ENCODE data around the gene MFNG. TPM values are rescaled to one million over a fixed set of nuclear protein-coding genes. Genes with fewer than 3 reads are reported as not detected.

The MFNG gene
- total RNA-seq, 4 donors from 2014 or later: 12.4 to 47.0 (median 26.5) TPM

DNA sequence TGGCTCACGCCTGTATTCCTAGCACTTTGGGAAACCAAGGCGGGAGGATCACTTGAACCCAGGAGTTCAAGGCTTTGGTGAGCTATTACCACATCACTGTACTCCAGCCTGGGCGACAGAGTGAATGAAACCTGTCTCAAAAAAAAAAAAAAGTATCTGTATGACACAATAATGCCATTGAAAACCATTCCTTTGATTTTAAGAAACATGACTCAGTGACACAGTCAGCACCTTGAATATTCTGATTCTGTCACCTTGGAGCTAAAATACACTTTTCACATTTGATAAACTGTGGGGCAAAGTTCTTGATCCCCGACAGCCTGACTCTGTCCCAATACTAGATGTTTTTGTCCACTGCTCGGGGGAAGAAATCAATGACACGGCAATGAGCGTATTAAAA is 42.2 kb downstream of the MFNG start:
- H3K27me3 ChIP-seq: no peaks in the 10 kb centered on the region
- DNase-seq: no peak
- no peaks in the 10 kb centered on the region for H3K4me1 ChIP-seq
- peaks cover 0 to 9% (median 0%) of the 10 kb centered on the region in 4 donors for H3K9me3 ChIP-seq
- no peak overlapping the region for H3K4me3 ChIP-seq
- H3K27ac ChIP-seq: no peak overlapping the region
- H3K36me3 ChIP-seq: no peaks in the 10 kb centered on the region
- TF ChIP-seq POLR2A (IDR thresholded peaks at IDR 0.05): no peak
- TF ChIP-seq, protein P1, sequence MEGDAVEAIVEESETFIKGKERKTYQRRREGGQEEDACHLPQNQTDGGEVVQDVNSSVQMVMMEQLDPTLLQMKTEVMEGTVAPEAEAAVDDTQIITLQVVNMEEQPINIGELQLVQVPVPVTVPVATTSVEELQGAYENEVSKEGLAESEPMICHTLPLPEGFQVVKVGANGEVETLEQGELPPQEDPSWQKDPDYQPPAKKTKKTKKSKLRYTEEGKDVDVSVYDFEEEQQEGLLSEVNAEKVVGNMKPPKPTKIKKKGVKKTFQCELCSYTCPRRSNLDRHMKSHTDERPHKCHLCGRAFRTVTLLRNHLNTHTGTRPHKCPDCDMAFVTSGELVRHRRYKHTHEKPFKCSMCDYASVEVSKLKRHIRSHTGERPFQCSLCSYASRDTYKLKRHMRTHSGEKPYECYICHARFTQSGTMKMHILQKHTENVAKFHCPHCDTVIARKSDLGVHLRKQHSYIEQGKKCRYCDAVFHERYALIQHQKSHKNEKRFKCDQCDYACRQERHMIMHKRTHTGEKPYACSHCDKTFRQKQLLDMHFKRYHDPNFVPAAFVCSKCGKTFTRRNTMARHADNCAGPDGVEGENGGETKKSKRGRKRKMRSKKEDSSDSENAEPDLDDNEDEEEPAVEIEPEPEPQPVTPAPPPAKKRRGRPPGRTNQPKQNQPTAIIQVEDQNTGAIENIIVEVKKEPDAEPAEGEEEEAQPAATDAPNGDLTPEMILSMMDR (IDR thresholded peaks at IDR 0.05): no peak

DNA sequence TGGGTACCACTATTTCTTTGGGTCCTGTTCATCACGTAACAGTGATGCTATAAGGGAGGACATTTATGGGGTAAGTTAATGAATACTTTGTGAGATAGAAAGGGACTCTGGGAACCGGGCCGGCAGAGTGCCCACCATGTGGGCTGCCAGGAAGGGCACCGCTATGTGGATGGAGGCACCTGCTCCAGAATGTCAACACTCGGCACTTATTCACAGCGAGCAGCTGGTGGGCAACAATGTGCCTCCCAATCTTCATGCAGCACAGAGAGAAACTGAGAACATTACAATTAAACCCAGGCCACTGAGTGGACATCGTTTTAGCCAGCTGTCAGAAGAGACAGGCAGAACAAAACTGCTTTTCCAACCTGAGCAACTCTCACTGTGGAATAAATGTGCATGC is 43.1 kb downstream of the MFNG start:
- no peak for DNase-seq
- Histone ChIP-seq H3K27ac (no peak overlapping the region), H3K4me3 (no peak overlapping the region), H3K9me3 (peaks cover 0 to 9% (median 0%) of the 10 kb centered on the region in 4 donors), H3K36me3 (no peaks in the 10 kb centered on the region), H3K27me3 (no peaks in the 10 kb centered on the region), H3K4me1 (no peaks in the 10 kb centered on the region)
- TF ChIP-seq POLR2A (IDR thresholded peaks at IDR 0.05): no peak
- TF ChIP-seq, protein P1 (IDR thresholded peaks at IDR 0.05): no peak

DNA sequence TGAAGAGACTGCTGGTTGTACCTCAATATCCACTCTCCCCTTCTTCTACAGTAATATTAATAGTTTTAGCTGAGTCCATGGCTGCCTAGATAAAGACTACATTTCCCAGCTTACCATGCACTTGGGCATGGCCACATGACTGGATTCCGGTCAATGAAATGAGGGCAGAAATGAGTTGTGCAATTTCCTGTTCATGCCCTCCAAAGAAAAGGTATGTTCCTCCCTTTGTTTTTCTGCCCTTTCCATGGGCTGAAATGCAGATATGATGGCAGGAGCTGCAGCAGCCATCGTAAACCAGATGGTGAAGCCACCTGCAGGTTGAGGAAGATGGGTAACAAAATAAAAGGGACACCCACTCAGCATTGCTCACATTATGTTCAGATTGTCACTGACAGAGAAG is 43.6 kb downstream of the MFNG start:
- no peak overlapping the region for H3K27ac ChIP-seq
- TF ChIP-seq POLR2A (IDR thresholded peaks at IDR 0.05): no peak
- TF ChIP-seq, protein P1 (IDR thresholded peaks at IDR 0.05): no peak
- peaks cover 0 to 9% (median 0%) of the 10 kb centered on the region in 4 donors for H3K9me3 ChIP-seq
- no peak for DNase-seq
- H3K36me3 ChIP-seq: no peaks in the 10 kb centered on the region
- no peaks in the 10 kb centered on the region for H3K4me1 ChIP-seq
- no peak overlapping the region for H3K4me3 ChIP-seq
- H3K27me3 ChIP-seq: no peaks in the 10 kb centered on the region

DNA sequence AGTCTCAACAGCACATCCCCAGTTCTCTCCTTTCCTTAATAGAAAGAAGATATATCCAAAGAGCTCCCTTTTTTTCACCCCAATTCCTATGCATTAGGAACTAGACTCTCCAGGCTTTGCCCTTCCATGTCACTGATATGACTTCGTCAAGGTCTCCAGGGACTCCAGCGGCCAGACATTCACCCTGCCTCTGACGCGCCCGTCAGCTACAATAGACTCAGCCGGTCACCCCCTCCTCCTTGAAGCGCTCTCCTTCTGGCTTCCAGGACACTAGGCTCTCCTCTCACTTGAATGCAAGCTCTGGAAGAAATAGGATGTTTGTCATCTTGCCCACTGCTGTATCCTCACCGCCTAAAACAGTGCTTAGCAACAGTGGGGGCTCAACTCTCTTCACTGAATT is 44.0 kb downstream of the MFNG start:
- TF ChIP-seq, protein P1 (IDR thresholded peaks at IDR 0.05): no peak
- TF ChIP-seq POLR2A (IDR thresholded peaks at IDR 0.05): no peak
- no peak for DNase-seq
- Histone ChIP-seq H3K4me3 (no peak overlapping the region), H3K9me3 (peaks cover 0 to 9% (median 0%) of the 10 kb centered on the region in 4 donors), H3K4me1 (no peaks in the 10 kb centered on the region), H3K27ac (no peak overlapping the region), H3K36me3 (no peaks in the 10 kb centered on the region), H3K27me3 (no peaks in the 10 kb centered on the region)

DNA sequence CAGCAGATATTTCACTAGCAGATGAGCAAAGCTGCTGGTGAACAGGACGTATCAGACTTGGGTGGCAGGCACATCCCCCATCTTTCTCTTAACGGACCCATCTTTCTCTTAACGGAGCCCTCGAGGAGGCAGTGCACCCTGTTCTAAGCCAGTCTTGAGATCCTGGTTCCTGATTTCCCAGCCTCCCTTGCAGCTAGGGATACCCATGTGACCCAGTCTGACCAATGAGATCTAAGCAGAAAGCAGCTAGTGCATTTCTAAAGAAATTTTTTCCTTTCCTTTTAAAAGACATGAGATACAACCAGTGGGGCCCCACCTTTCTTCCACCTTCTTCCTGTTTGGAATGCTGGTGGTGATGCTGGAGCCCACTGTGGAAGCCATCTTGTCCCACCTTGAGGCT is 45.3 kb downstream of the MFNG start:
- Histone ChIP-seq H3K4me1 (no peaks in the 10 kb centered on the region), H3K27me3 (no peaks in the 10 kb centered on the region), H3K4me3 (no peak overlapping the region), H3K9me3 (peaks cover 0 to 9% (median 0%) of the 10 kb centered on the region in 4 donors), H3K36me3 (no peaks in the 10 kb centered on the region), H3K27ac (no peak overlapping the region)
- TF ChIP-seq POLR2A (IDR thresholded peaks at IDR 0.05): no peak
- no peak for DNase-seq

DNA sequence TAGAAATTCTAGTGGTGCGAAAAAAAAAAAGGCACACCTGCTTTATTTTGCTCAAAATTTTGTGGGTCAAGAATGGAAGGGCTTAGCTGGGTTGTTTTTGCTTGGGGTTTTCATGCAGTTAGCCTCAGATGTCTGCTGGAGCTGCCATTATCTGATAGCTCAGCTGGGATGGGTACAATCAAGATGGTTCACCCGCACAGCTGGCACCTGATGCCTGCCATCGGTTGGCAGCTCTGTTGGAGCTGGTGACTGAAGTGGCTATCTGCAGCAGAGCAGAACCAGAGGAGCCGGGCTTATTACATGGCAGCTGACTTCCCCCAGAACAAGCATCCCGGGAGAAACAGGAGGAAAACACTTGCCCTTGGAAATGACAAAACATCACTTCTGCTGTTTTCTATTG is 46.8 kb downstream of the MFNG start:
- Histone ChIP-seq H3K27me3 (no peaks in the 10 kb centered on the region), H3K9me3 (peaks cover 0 to 9% (median 0%) of the 10 kb centered on the region in 4 donors), H3K36me3 (no peaks in the 10 kb centered on the region), H3K27ac (no peak overlapping the region), H3K4me1 (no peaks in the 10 kb centered on the region), H3K4me3 (no peak overlapping the region)
- no peak for DNase-seq
- no peak for TF ChIP-seq POLR2A (IDR thresholded peaks at IDR 0.05)
- TF ChIP-seq, protein P1 (IDR thresholded peaks at IDR 0.05): no peak
